ENCODE data around the gene TANC1.

DNA sequence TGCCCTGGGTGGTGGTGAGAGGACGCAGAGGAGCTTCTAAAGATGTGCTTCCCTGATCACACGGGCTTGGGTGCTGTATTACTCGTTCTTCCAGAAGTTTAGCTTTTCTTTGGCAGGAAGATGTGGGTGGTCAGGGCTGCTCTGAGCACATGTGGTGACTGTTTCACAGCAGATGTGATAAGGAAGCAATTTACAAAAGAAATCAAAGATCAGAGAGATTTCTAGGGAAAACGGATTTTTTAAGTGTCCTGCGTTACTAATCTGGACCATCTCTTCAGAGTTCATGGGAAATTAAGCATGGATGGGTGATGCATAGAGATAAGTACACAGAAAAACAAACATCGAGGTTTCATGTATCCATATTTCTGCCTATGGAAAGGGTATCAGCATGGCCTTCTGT lies 218.7 kb downstream of the TANC1 start:
- TF ChIP-seq CTCF (IDR thresholded peaks at IDR 0.05; ENCODE audit: borderline replicate concordance, extremely low read depth, low read length, poor library complexity, severe bottlenecking), result no peak
- no peak for TF ChIP-seq EZH2 (IDR thresholded peaks at IDR 0.05; ENCODE audit: borderline replicate concordance, low read depth, low read length, severe bottlenecking)

Data from DND-41 (cell line).